PC-3 (cell line): ENCODE results near the gene SEL1L2. TPM values are rescaled to one million over a fixed set of nuclear protein-coding genes. Genes with fewer than 3 reads are reported as not detected.

Source experiments
- ATAC-seq: fragments of 200-7000 bp; cut with Tn5 transposase; 2 replicates; pipeline ENCODE4 v1.9.1; 2020; ENCODE audit warnings: mild to moderate bottlenecking, moderate library complexity
- BruUV-seq: library from RNA; stranded (reverse); fragments of 400-500 nt; replicated peaks from 2 replicates; lab custom pipeline; 2021; lab: Mats Ljungman, UMichigan
- CTCF ChIA-PET: fragments of 300-600 bp; sonication (Branson Sonifier 250); formaldehyde crosslinking; loops from one replicate; lab custom pipeline; 2022; ENCODE audit warnings: antibody characterized with exemption; lab: Charles Lee
- POLR2A ChIA-PET: fragments of 300-600 bp; sonication (Branson Sonifier 250); formaldehyde crosslinking; loops from one replicate; lab custom pipeline; 2022; ENCODE audit warnings: antibody characterized with exemption; ENCODE audit not compliant: unreplicated experiment; lab: Charles Lee
- DNase-seq: peaks from one replicate; pipeline ENCODE4 v3.0.0-alpha.2; 2015
- H2AFZ ChIP-seq: fragments of 300-600 bp; sonication (generic); 2 replicates; pipeline ENCODE4 v1.6.0; 2016; ENCODE audit warnings: antibody characterized with exemption, low read length
- H3F3A ChIP-seq: fragments of 300-600 bp; sonication (generic); one replicate; pipeline ENCODE4 v1.6.0; 2017; ENCODE audit warnings: antibody characterized with exemption, low read length, control low read depth, mild to moderate bottlenecking; ENCODE audit not compliant: unreplicated experiment
- H3K27ac ChIP-seq: fragments of 300-600 bp; sonication (generic); 2 replicates; pipeline ENCODE4 v1.5.1; 2016; ENCODE audit warnings: mild to moderate bottlenecking, low read length
- H3K27me3 ChIP-seq: fragments of 300-600 bp; sonication (generic); 2 replicates; pipeline ENCODE4 v1.6.1; 2016; ENCODE audit warnings: low read length, mixed read lengths
- H3K36me3 ChIP-seq: fragments of 300-600 bp; sonication (generic); 2 replicates; pipeline ENCODE4 v1.6.1; 2016; ENCODE audit warnings: low read depth, mixed run types, low read length, mixed read lengths
- H3K4me1 ChIP-seq: fragments of 300-600 bp; sonication (generic); 2 replicates; pipeline ENCODE4 v1.5.1; 2016; ENCODE audit warnings: low read length; ENCODE audit not compliant: insufficient read depth
- H3K4me2 ChIP-seq: fragments of 300-600 bp; sonication (generic); 2 replicates; pipeline ENCODE4 v1.6.0; 2016; ENCODE audit warnings: low read length
- H3K4me3 ChIP-seq: fragments of 300-600 bp; sonication (generic); 2 replicates; pipeline ENCODE4 v1.5.1; 2016; ENCODE audit warnings: mild to moderate bottlenecking, low read length, mixed read lengths
- H3K79me2 ChIP-seq: fragments of 300-600 bp; sonication (generic); 2 replicates; pipeline ENCODE4 v1.6.1; 2017; ENCODE audit warnings: low read length, mixed read lengths
- H3K9ac ChIP-seq: fragments of 300-600 bp; sonication (generic); 2 replicates; pipeline ENCODE4 v1.6.0; 2016; ENCODE audit warnings: mild to moderate bottlenecking, low read length
- H3K9me2 ChIP-seq: fragments of 300-600 bp; sonication (generic); replicated peaks from 2 replicates; pipeline ENCODE4 v1.6.1; 2016; ENCODE audit warnings: mixed run types, low read length, mixed read lengths
- H3K9me3 ChIP-seq: fragments of 300-600 bp; sonication (generic); 2 replicates; pipeline ENCODE4 v1.6.1; 2016; ENCODE audit warnings: low read length, mixed read lengths
- H4K20me1 ChIP-seq: fragments of 300-600 bp; sonication (generic); 2 replicates; pipeline ENCODE4 v1.6.1; 2016; ENCODE audit warnings: low read length, mixed read lengths
- CTCF ChIP-seq: fragments of 300-600 bp; sonication (generic); conservative IDR thresholded peaks from 2 replicates; pipeline ENCODE4 v1.5.1; 2017; ENCODE audit warnings: antibody characterized with exemption, low read depth, mild to moderate bottlenecking, low read length
- EZH2 ChIP-seq: fragments of 300-600 bp; sonication (generic); IDR thresholded peaks from one replicate; pipeline ENCODE4 v1.6.1; 2017; ENCODE audit warnings: antibody characterized with exemption, mild to moderate bottlenecking, low read length; ENCODE audit not compliant: unreplicated experiment
- EZH2phosphoT487 ChIP-seq: fragments of 300-600 bp; sonication (generic); IDR thresholded peaks from 2 replicates; pipeline ENCODE4 v1.6.1; 2018; ENCODE audit warnings: mild to moderate bottlenecking, antibody characterized with exemption, low read length, borderline replicate concordance
- intact Hi-C: fragments of 100-400 bp; cut with micrococcal nuclease; formaldehyde crosslinking; loops from 2 replicates; pipeline ENCODE4 v1.9.0; 2023
- total RNA-seq: library from RNA; depleted of rRNA; stranded (reverse); fragments of >200 nt; gene quantifications from 2 replicates; pipeline ENCODE4 v1.2.3, GENCODE V29; 2014

SEL1L2 gene
- total RNA-seq, 1 experiment from 2014 or later = not detected

- Histone ChIP-seq H3K9ac (no peak overlapping the region), H3K4me3 (no peak overlapping the region), H3K27me3 (peaks cover 15% of the 10 kb centered on the region; the same call in 1 of the 2 replicates), H3K79me2 (no peaks in the 10 kb centered on the region), H3K9me2 (no peaks in the 10 kb centered on the region), H3K9me3 (no peaks in the 10 kb centered on the region), H2AFZ (no peak overlapping the region), H3K4me1 (no peaks in the 10 kb centered on the region), H3K36me3 (no peaks in the 10 kb centered on the region), H4K20me1 (no peaks in the 10 kb centered on the region), H3K27ac (no peak overlapping the region), H3K4me2 (no peak overlapping the region), H3F3A (no peaks in the 10 kb centered on the region)
- BruUV-seq = no TSS peak
- intact Hi-C loops = no loop called here
- TF ChIP-seq EZH2 = no peak
- no peak for TF ChIP-seq CTCF
- POLR2A ChIA-PET = no interaction called here
- CTCF ChIA-PET = no interaction called here
- no peak for DNase-seq
- ATAC-seq = no peak
Observed at GRCh38 chr20:13891575-13891974, 98.8 kb downstream of the SEL1L2 start.

- Histone ChIP-seq H3K79me2 (no peaks in the 10 kb centered on the region), H3K36me3 (no peaks in the 10 kb centered on the region), H3K9me2 (no peaks in the 10 kb centered on the region), H3K27me3 (peaks cover 22% of the 10 kb centered on the region; the same call in 1 of the 2 replicates), H3K27ac (no peak overlapping the region), H3K9ac (no peak overlapping the region), H3K4me2 (no peak overlapping the region), H3F3A (no peaks in the 10 kb centered on the region), H3K4me1 (no peaks in the 10 kb centered on the region), H3K9me3 (no peaks in the 10 kb centered on the region), H2AFZ (no peak overlapping the region), H4K20me1 (no peaks in the 10 kb centered on the region), H3K4me3 (no peak overlapping the region)
- intact Hi-C loops = no loop called here
- BruUV-seq = no TSS peak
- TF ChIP-seq CTCF (0 out of 2 replicates have a peak, but pooled peaks have one; percentile 22), EZH2phosphoT487 (no peak), EZH2 (no peak)
- DNase-seq (no peak), ATAC-seq (no peak)
- POLR2A ChIA-PET = no interaction called here
- CTCF ChIA-PET = no interaction called here
Observed at GRCh38 chr20:13884803-13885202, 105.6 kb downstream of the SEL1L2 start.

- Histone ChIP-seq H3K9ac (no peak overlapping the region), H3K79me2 (no peaks in the 10 kb centered on the region), H3K4me3 (no peak overlapping the region), H3K9me3 (no peaks in the 10 kb centered on the region), H3K9me2 (no peaks in the 10 kb centered on the region), H3K27me3 (peaks cover 22% of the 10 kb centered on the region; the same call in 1 of the 2 replicates), H2AFZ (no peak overlapping the region), H3K36me3 (no peaks in the 10 kb centered on the region), H3K27ac (no peak overlapping the region), H4K20me1 (no peaks in the 10 kb centered on the region), H3K4me1 (peaks cover 7% of the 10 kb centered on the region), H3K4me2 (no peak overlapping the region), H3F3A (no peaks in the 10 kb centered on the region)
- CTCF ChIA-PET = no interaction called here
- no TSS peak for BruUV-seq
- peak; percentile 37; the same call in 1 of the 2 replicates for ATAC-seq
- TF ChIP-seq EZH2phosphoT487 = no peak
- no peak for TF ChIP-seq CTCF
- no peak for TF ChIP-seq EZH2
- intact Hi-C loops = no loop called here
- DNase-seq = no peak
- POLR2A ChIA-PET = no interaction called here
Observed at GRCh38 chr20:13883425-13883824, 107.0 kb downstream of the SEL1L2 start.
